Endothelial cell of umbilical vein (primary cell): ENCODE results near the gene NCAPG2.

Experiments used
- FOS ChIP-seq: IDR thresholded peaks from 2 replicates; pipeline ENCODE4 v1.6.1; 2011; ENCODE audit warnings: mild to moderate bottlenecking, low read length, moderate library complexity, borderline replicate concordance; ENCODE audit not compliant: insufficient read depth
- JUN ChIP-seq: IDR thresholded peaks from 2 replicates; pipeline ENCODE4 v1.6.1; 2011; ENCODE audit warnings: borderline replicate concordance, low read depth; ENCODE audit not compliant: insufficient read length, insufficient read depth
- MYC ChIP-seq: IDR thresholded peaks from one replicate; pipeline ENCODE4 v1.6.1; 2011; ENCODE audit warnings: mild to moderate bottlenecking, low read depth, low read length
- POLR2A ChIP-seq: IDR thresholded peaks from 2 replicates; pipeline ENCODE4 v1.6.1; 2012; ENCODE audit warnings: low read depth, mild to moderate bottlenecking, control low read depth, low read length
- POLR2AphosphoS5 ChIP-seq: IDR thresholded peaks from 2 replicates; pipeline ENCODE4 v1.6.1; 2012; ENCODE audit warnings: low read depth, mild to moderate bottlenecking, control low read depth, low read length, moderate library complexity; ENCODE audit not compliant: insufficient read depth
- TF ChIP-seq, protein P1 (sequence below), 2 donors: IDR thresholded peaks; 1 replicate in 1 of 2; 2 replicates in 1 of 2; pipeline ENCODE4 v1.5.1; 2011; ENCODE audit warnings: low read length in 2 of 2, mild to moderate bottlenecking in 2 of 2, moderate library complexity in 2 of 2, control low read depth in 1 of 2, inconsistent platforms in 1 of 2, low read depth in 1 of 2; ENCODE audit not compliant: insufficient read depth in 1 of 2; ENCODE audit errors: extremely low read depth in 1 of 2
- TF ChIP-seq, protein P2 (sequence below): IDR thresholded peaks from 2 replicates; pipeline ENCODE4 v1.6.1; 2011; ENCODE audit not compliant: insufficient read depth, insufficient read length

DNA sequence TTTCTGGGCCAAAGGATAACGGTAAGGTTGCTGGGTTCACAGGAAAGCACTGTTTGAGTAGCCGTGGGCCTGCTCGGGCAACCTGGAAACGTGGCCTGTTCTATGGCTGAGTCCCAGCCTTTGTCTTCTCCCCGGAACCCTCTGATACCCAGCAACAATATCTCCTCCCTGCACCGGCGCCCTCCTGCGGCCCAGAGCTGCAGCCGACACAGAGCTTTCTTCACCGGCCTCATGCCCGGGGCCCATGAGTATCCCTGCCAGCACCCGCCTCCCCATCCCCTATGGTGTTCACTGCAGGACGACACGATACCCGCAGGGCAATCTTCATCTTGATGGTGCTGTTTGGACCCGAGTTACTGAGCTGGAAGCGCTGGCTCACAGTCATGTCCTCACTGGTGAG, 38.6 kb upstream of the NCAPG2 start:
- TF ChIP-seq POLR2AphosphoS5 (no peak), POLR2A (no peak), JUN (no peak), MYC (no peak), FOS (no peak)
- TF ChIP-seq, protein P1, sequence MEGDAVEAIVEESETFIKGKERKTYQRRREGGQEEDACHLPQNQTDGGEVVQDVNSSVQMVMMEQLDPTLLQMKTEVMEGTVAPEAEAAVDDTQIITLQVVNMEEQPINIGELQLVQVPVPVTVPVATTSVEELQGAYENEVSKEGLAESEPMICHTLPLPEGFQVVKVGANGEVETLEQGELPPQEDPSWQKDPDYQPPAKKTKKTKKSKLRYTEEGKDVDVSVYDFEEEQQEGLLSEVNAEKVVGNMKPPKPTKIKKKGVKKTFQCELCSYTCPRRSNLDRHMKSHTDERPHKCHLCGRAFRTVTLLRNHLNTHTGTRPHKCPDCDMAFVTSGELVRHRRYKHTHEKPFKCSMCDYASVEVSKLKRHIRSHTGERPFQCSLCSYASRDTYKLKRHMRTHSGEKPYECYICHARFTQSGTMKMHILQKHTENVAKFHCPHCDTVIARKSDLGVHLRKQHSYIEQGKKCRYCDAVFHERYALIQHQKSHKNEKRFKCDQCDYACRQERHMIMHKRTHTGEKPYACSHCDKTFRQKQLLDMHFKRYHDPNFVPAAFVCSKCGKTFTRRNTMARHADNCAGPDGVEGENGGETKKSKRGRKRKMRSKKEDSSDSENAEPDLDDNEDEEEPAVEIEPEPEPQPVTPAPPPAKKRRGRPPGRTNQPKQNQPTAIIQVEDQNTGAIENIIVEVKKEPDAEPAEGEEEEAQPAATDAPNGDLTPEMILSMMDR (IDR thresholded peaks at IDR 0.05; ENCODE audit: extremely low read depth in 1 of 2, insufficient read depth in 1 of 2, low read depth in 1 of 2, low read length in 2 of 2) = no peak
- TF ChIP-seq, protein P2, sequence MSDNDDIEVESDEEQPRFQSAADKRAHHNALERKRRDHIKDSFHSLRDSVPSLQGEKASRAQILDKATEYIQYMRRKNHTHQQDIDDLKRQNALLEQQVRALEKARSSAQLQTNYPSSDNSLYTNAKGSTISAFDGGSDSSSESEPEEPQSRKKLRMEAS = no peak
